ENCODE data around the gene HNRNPA2B1.

DNA sequence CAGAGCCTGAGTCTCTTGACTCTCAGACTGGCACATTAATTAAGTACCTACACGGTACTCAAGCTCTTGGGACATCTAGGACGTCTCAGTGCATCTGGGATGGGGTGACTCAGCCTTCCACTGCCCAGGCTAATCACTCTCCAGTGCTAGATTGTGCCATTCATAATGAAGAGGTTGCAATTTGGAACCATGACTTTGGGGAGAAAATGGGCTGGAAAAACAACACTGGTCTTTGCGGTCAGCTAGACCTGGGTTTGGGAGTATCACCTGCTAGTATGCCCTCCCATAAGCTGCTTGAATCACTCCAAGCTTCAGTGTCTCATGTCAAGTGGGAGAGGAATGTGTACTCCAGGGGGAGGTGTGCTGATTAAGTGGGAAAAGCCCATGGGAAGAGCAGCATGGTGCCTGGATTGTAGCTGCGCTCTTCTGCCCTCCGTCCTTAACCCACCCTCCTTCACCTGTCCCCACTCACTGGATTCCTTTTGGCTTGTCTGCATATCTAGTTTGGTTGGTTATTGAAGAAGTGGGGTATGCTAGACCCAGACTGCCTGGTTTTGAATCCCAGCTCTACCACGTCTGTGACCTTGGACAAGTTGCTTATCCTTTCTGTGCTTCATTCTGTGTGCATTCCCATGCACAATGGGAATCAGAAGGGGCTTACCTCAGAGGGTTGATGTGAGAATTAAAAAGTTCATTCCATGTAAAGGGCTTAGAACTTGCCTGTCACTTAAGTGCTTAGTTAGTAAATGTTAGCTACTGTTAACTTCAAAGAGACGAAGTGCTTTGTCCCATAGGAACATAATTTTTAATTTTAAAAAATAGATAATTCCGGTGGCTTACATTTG lies 44.8 kb downstream of the HNRNPA2B1 start:
- TF ChIP-seq, protein P1, sequence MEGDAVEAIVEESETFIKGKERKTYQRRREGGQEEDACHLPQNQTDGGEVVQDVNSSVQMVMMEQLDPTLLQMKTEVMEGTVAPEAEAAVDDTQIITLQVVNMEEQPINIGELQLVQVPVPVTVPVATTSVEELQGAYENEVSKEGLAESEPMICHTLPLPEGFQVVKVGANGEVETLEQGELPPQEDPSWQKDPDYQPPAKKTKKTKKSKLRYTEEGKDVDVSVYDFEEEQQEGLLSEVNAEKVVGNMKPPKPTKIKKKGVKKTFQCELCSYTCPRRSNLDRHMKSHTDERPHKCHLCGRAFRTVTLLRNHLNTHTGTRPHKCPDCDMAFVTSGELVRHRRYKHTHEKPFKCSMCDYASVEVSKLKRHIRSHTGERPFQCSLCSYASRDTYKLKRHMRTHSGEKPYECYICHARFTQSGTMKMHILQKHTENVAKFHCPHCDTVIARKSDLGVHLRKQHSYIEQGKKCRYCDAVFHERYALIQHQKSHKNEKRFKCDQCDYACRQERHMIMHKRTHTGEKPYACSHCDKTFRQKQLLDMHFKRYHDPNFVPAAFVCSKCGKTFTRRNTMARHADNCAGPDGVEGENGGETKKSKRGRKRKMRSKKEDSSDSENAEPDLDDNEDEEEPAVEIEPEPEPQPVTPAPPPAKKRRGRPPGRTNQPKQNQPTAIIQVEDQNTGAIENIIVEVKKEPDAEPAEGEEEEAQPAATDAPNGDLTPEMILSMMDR (IDR thresholded peaks at IDR 0.05; ENCODE audit: low read depth, low read length, poor library complexity, severe bottlenecking), result no peak
- TF ChIP-seq EZH2phosphoT487 (IDR thresholded peaks at IDR 0.05; ENCODE audit: borderline replicate concordance, low read length), result no peak

Measured in DOHH2 (cell line).